DND-41 (cell line): ENCODE data around the gene STOX2.

Experiments
- ATAC-seq: fragments of 200-7000 bp; cut with Tn5 transposase; 3 replicates; pipeline ENCODE4 v1.9.1; 2021; ENCODE audit warnings: low read depth; ENCODE audit not compliant: insufficient read depth
- DNase-seq: peaks from one replicate; pipeline ENCODE4 v3.0.0-alpha.2; 2020
- H2AFZ ChIP-seq: 2 replicates; pipeline ENCODE4 v1.6.0; 2012; ENCODE audit warnings: low read depth, low read length
- H3K27ac ChIP-seq: 2 replicates; pipeline ENCODE4 v1.5.1; 2012; ENCODE audit warnings: low read length, inconsistent platforms
- H3K27me3 ChIP-seq: fragments of 200-600 bp; sonication (generic); 2 replicates; pipeline ENCODE4 v1.6.0; 2012; ENCODE audit warnings: low read length, mild to moderate bottlenecking, inconsistent platforms; ENCODE audit not compliant: insufficient read depth, poor library complexity
- H3K36me3 ChIP-seq: 2 replicates; pipeline ENCODE4 v1.5.1; 2012; ENCODE audit warnings: low read length, inconsistent platforms; ENCODE audit not compliant: insufficient read depth
- H3K4me1 ChIP-seq: 2 replicates; pipeline ENCODE4 v1.5.1; 2012; ENCODE audit warnings: mild to moderate bottlenecking, low read length; ENCODE audit not compliant: insufficient read depth
- H3K4me2 ChIP-seq: 2 replicates; pipeline ENCODE4 v1.6.0; 2012; ENCODE audit warnings: mild to moderate bottlenecking, moderate library complexity, low read length, inconsistent platforms; ENCODE audit not compliant: insufficient read depth
- H3K4me3 ChIP-seq, 2 experiments: fragments of 200-600 bp in 1 of 2; shearing (Covaris generic) in 1 of 2; 2 replicates each; pipeline ENCODE4 v1.5.1; 2012 to 2016; ENCODE audit warnings: inconsistent platforms in 2 of 2, low read length in 2 of 2, mild to moderate bottlenecking in 2 of 2, low read depth in 1 of 2, moderate library complexity in 1 of 2
- H3K79me2 ChIP-seq: 2 replicates; pipeline ENCODE4 v1.6.0; 2012; ENCODE audit warnings: low read length, inconsistent platforms; ENCODE audit not compliant: insufficient read depth
- H3K9ac ChIP-seq: 2 replicates; pipeline ENCODE4 v1.6.0; 2012; ENCODE audit warnings: low read depth, mild to moderate bottlenecking, inconsistent platforms, low read length, moderate library complexity
- H3K9me3 ChIP-seq: 2 replicates; pipeline ENCODE4 v1.5.1; 2012; ENCODE audit warnings: low read length, moderate library complexity, mild to moderate bottlenecking, inconsistent platforms; ENCODE audit not compliant: insufficient read depth, severe bottlenecking
- H4K20me1 ChIP-seq: 2 replicates; pipeline ENCODE4 v1.6.0; 2012; ENCODE audit warnings: low read length; ENCODE audit not compliant: insufficient read depth
- CTCF ChIP-seq: IDR thresholded peaks from 2 replicates; pipeline ENCODE4 v1.5.1; 2012; ENCODE audit warnings: borderline replicate concordance, low read length, moderate library complexity, mild to moderate bottlenecking; ENCODE audit not compliant: poor library complexity, severe bottlenecking; ENCODE audit errors: extremely low read depth
- EZH2 ChIP-seq: IDR thresholded peaks from 3 replicates; pipeline ENCODE4 v1.6.1; 2012; ENCODE audit warnings: borderline replicate concordance, low read depth, mild to moderate bottlenecking, moderate library complexity, low read length, inconsistent platforms; ENCODE audit not compliant: severe bottlenecking

Gene STOX2

DNA sequence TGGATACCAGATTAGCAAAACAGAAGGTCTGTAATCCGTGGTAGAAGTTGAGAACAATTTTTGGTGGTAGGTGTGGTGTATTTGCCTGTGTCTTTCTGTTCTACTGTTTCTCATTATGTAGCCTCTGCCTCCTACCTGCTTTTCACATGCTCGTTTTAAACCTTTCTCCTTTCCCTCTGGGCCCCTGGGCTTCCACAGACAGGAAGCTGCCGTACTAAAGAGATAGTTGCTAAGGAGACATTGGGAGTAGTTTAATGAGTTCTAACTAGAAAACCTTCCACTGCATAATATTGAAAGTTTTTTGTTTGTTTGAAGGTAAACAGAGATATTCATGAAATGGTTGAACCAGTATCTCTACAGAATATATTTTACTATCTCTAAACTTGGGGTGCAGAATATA is 107.8 kb downstream of the STOX2 start:
- Histone ChIP-seq H3K79me2 (no peaks in the 10 kb centered on the region), H4K20me1 (no peaks in the 10 kb centered on the region), H3K27me3 (no peaks in the 10 kb centered on the region), H3K4me2 (no peak overlapping the region), H2AFZ (0 out of 2 replicates have a peak overlapping the region, but pooled peaks have one; percentile 36), H3K27ac (0 out of 2 replicates have a peak overlapping the region, but pooled peaks have one; percentile 14), H3K9me3 (no peaks in the 10 kb centered on the region), H3K4me1 (peaks cover 12% of the 10 kb centered on the region), H3K4me3 (no peak overlapping the region), H3K9ac (no peak overlapping the region), H3K36me3 (no peaks in the 10 kb centered on the region)
- peak; percentile 66; the same call in 2 of the 3 replicates for ATAC-seq
- DNase-seq = peak; percentile 11
- TF ChIP-seq CTCF (no peak), EZH2 (no peak)

- Histone ChIP-seq H3K36me3 (no peaks in the 10 kb centered on the region), H3K4me2 (no peak overlapping the region), H3K27ac (no peak overlapping the region), H2AFZ (no peak overlapping the region), H3K27me3 (no peaks in the 10 kb centered on the region), H4K20me1 (no peaks in the 10 kb centered on the region), H3K9ac (no peak overlapping the region), H3K79me2 (no peaks in the 10 kb centered on the region), H3K9me3 (no peaks in the 10 kb centered on the region), H3K4me1 (peaks cover 12% of the 10 kb centered on the region), H3K4me3 (no peak overlapping the region)
- DNase-seq = no peak
- TF ChIP-seq CTCF (no peak), EZH2 (no peak)
- no peak for ATAC-seq
Observed at GRCh38 chr4:184014301-184014700, 109.2 kb downstream of the STOX2 start.

GRCh38 chr4:184016759-184017668 is 111.9 kb downstream of the STOX2 start:
- Histone ChIP-seq H3K79me2 (no peaks in the 10 kb centered on the region), H3K4me2 (no peak overlapping the region), H3K9me3 (no peaks in the 10 kb centered on the region), H3K4me1 (peaks cover 12% of the 10 kb centered on the region), H3K27ac (no peak overlapping the region), H3K36me3 (no peaks in the 10 kb centered on the region), H3K4me3 (no peak overlapping the region), H3K9ac (no peak overlapping the region), H4K20me1 (no peaks in the 10 kb centered on the region), H3K27me3 (no peaks in the 10 kb centered on the region), H2AFZ (no peak overlapping the region)
- TF ChIP-seq CTCF (no peak), EZH2 (no peak)
- ATAC-seq (no peak), DNase-seq (no peak)
